Stomach (tissue), 9 donors: ENCODE data around the gene ONECUT2. TPM values are rescaled to one million over a fixed set of nuclear protein-coding genes. Genes with fewer than 3 reads are reported as not detected.

Experiments used
- DNase-seq, 2 donors: peaks; one replicate each; pipeline versions ENCODE4 v3.0.0 to v3.0.0-alpha.2; 2013 to 2019
- H3K27ac ChIP-seq, 5 donors: fragments of 200-600 bp in 4 of 5; sonication (generic) in 4 of 5; one replicate each; pipeline ENCODE4 v1.5.1; 2013 to 2019; ENCODE audit warnings: mild to moderate bottlenecking in 1 of 5, moderate library complexity in 1 of 5
- H3K27me3 ChIP-seq, 3 donors: fragments of 200-600 bp; sonication (generic); one replicate each; pipeline ENCODE4 v1.5.1; 2017 to 2019; ENCODE audit warnings: mixed run types in 1 of 3
- H3K36me3 ChIP-seq, 4 donors: fragments of 200-600 bp; sonication (generic); 1 replicate in 3 of 4; 2 replicates in 1 of 4; pipeline ENCODE4 v1.5.1; 2016 to 2019
- H3K4me1 ChIP-seq, 4 donors: fragments of 200-600 bp; sonication (generic); one replicate each; pipeline ENCODE4 v1.5.1; 2016 to 2019
- H3K4me3 ChIP-seq, 4 donors: fragments of 200-600 bp; sonication (generic) in 3 of 4; one replicate each; pipeline ENCODE4 v1.5.1; 2016 to 2019; ENCODE audit warnings: mild to moderate bottlenecking in 1 of 4
- H3K9me3 ChIP-seq, 4 donors: fragments of 200-600 bp; sonication (generic); one replicate each; pipeline ENCODE4 v1.5.1; 2016 to 2019
- EP300 ChIP-seq: sonication (generic); formaldehyde crosslinking; IDR thresholded peaks from one replicate; pipeline ENCODE4 v1.6.1; 2017; ENCODE audit warnings: antibody characterized with exemption
- POLR2A ChIP-seq, 4 donors: fragments of 450-650 bp; IDR thresholded peaks; one replicate each; pipeline ENCODE4 v1.6.1; 2016; ENCODE audit warnings: antibody characterized with exemption in 4 of 4, control low read depth in 2 of 4, mild to moderate bottlenecking in 1 of 4, moderate library complexity in 1 of 4
- POLR2AphosphoS5 ChIP-seq, 3 donors: sonication (generic); formaldehyde crosslinking; IDR thresholded peaks; one replicate each; pipeline ENCODE4 v1.6.1; 2016; ENCODE audit warnings: antibody characterized with exemption in 3 of 3
- WGBS, 5 donors: extraction: QIAGEN DNeasy Blood & Tissue Kit in 3 of 5; methylation state at CpG; one replicate each; pipeline versions ENCODE4 v1.1.5 to v1.1.7; 2013 to 2018; 5-methylcytosine and 5-hydroxymethylcytosine counted together
- intact Hi-C: fragments of 100-400 bp; cut with DNase I; formaldehyde crosslinking; loops from one replicate; pipeline ENCODE4 v1.15.1; 2023; ENCODE audit warnings: low total_unique reads
- polyA plus RNA-seq, 3 donors: library from polyadenylated mRNA; stranded (reverse); fragments of 200-250 nt; gene quantifications; one replicate each; pipeline ENCODE4 v1.2.3, GENCODE V29; 2013
- total RNA-seq, 5 donors: library from RNA; depleted of rRNA; stranded (reverse); fragments of >200 nt; gene quantifications; one replicate each; pipeline versions ENCODE4 v1.1.0 to v1.2.3, GENCODE V29; 2014 to 2016
- TF ChIP-seq, protein P1 (sequence below), 7 experiments: fragments of 450-650 bp in 4 of 7; fragments of 200-600 bp in 3 of 7; sonication (generic) in 3 of 7; IDR thresholded peaks; one replicate each; pipeline ENCODE4 v1.5.1; 2016 to 2019; ENCODE audit warnings: antibody characterized with exemption in 7 of 7, control low read depth in 2 of 7, mild to moderate bottlenecking in 1 of 7
- donor health status: healthy with polysubstance abuse.
- donor health status: Bipolar disorder and iron deficiency.
- donor health status: healthy.

Gene ONECUT2
- total and polyA plus RNA-seq, 8 donors, result under 0.01 to 0.37 (median 0.07) TPM; not detected in 4

DNA sequence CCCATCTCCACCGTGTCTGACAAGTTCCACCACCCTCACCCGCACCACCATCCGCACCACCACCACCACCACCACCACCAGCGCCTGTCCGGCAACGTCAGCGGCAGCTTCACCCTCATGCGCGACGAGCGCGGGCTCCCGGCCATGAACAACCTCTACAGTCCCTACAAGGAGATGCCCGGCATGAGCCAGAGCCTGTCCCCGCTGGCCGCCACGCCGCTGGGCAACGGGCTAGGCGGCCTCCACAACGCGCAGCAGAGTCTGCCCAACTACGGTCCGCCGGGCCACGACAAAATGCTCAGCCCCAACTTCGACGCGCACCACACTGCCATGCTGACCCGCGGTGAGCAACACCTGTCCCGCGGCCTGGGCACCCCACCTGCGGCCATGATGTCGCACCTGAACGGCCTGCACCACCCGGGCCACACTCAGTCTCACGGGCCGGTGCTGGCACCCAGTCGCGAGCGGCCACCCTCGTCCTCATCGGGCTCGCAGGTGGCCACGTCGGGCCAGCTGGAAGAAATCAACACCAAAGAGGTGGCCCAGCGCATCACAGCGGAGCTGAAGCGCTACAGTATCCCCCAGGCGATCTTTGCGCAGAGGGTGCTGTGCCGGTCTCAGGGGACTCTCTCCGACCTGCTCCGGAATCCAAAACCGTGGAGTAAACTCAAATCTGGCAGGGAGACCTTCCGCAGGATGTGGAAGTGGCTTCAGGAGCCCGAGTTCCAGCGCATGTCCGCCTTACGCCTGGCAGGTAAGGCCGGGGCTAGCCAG is 1.2 kb downstream of the ONECUT2 start:
- Histone ChIP-seq H3K9me3 (peaks cover 0 to 30% (median 0%) of the 10 kb centered on the region in 4 donors), H3K4me3 (peak overlapping the region in 3 of 4 donors; percentile 41 to 63 (median 50)), H3K27me3 (peaks cover 57 to 99% (median 96%) of the 10 kb centered on the region in 3 donors), H3K4me1 (peaks cover 53 to 77% (median 69%) of the 10 kb centered on the region in 4 donors), H3K27ac (no peak overlapping the region), H3K36me3 (no peaks in the 10 kb centered on the region)
- peak in 1 of 2 donors; percentile 9 for DNase-seq
- intact Hi-C loops, result no loop called here
- TF ChIP-seq POLR2AphosphoS5 (IDR thresholded peaks at IDR 0.05) (no peak), EP300 (no peak), POLR2A (IDR thresholded peaks at IDR 0.05) (no peak)
- TF ChIP-seq, protein P1, sequence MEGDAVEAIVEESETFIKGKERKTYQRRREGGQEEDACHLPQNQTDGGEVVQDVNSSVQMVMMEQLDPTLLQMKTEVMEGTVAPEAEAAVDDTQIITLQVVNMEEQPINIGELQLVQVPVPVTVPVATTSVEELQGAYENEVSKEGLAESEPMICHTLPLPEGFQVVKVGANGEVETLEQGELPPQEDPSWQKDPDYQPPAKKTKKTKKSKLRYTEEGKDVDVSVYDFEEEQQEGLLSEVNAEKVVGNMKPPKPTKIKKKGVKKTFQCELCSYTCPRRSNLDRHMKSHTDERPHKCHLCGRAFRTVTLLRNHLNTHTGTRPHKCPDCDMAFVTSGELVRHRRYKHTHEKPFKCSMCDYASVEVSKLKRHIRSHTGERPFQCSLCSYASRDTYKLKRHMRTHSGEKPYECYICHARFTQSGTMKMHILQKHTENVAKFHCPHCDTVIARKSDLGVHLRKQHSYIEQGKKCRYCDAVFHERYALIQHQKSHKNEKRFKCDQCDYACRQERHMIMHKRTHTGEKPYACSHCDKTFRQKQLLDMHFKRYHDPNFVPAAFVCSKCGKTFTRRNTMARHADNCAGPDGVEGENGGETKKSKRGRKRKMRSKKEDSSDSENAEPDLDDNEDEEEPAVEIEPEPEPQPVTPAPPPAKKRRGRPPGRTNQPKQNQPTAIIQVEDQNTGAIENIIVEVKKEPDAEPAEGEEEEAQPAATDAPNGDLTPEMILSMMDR (IDR thresholded peaks at IDR 0.05), result no peak
- WGBS, 5 donors, result 5 to 10% (median 9%) methylated on average over 41 to 62 of the region's 62 CpGs

DNA sequence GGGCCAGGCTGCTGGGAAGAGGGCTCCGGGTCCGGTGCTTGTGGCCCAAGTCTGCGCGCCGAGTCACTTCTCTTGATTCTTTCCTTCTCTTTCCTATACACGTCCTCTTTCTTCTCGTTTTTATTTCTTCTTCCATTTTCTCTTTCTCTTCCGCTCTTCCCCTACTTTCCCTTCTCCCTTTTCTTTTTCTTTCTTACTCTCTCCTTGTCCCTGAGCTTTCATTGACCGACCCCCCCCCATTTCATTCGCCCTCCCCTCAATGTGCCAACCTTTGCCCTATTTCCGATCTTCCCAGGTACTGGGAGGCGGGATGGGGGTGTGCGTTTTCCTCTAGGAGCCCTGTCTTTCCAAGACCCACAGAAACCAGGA is 1.8 kb downstream of the ONECUT2 start:
- no peak for DNase-seq
- Histone ChIP-seq H3K36me3 (no peaks in the 10 kb centered on the region), H3K9me3 (peaks cover 0 to 32% (median 0%) of the 10 kb centered on the region in 4 donors), H3K27me3 (peaks cover 57 to 99% (median 96%) of the 10 kb centered on the region in 3 donors), H3K27ac (no peak overlapping the region), H3K4me3 (peak overlapping the region in 1 of 4 donors; percentile 41), H3K4me1 (peaks cover 54 to 81% (median 72%) of the 10 kb centered on the region in 4 donors)
- intact Hi-C loops, result no loop called here
- WGBS, 5 donors, result 2 to 17% (median 7%) methylated on average over 13 of the region's 13 CpGs
- no peak for TF ChIP-seq POLR2AphosphoS5 (IDR thresholded peaks at IDR 0.05)
- no peak for TF ChIP-seq EP300

DNA sequence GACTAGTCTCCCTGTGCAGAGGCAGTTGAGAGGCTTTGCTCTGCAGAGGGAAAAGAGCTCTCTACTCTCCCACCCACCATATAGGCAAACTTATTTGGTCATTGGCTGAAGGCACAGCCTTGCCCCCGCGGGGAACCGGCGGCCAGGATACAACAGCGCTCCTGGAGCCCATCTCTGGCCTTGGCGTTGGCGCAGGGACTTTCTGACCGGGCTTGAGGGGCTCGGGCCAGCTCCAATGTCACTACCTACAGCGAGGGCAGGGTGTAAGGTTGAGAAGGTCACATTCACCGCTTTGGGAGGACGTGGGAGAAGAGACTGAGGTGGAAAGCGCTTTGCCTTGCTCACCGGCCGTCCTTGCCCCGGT is 2.2 kb downstream of the ONECUT2 start:
- 3 to 11% (median 4%) methylated on average over 9 to 16 of the region's 16 CpGs for WGBS, 5 donors
- DNase-seq, result peak in 1 of 2 donors; percentile 17
- TF ChIP-seq, protein P1 (IDR thresholded peaks at IDR 0.05), result no peak
- TF ChIP-seq EP300 (no peak), POLR2AphosphoS5 (IDR thresholded peaks at IDR 0.05) (no peak), POLR2A (IDR thresholded peaks at IDR 0.05) (no peak)
- intact Hi-C loops, result no loop called here
- H3K9me3 ChIP-seq, result peaks cover 0 to 32% (median 0%) of the 10 kb centered on the region in 4 donors
- peak overlapping the region in 3 of 4 donors; percentile 19 to 41 (median 26) for H3K4me3 ChIP-seq
- no peaks in the 10 kb centered on the region for H3K36me3 ChIP-seq
- H3K27me3 ChIP-seq, result peaks cover 57 to 99% (median 93%) of the 10 kb centered on the region in 3 donors
- no peak overlapping the region for H3K27ac ChIP-seq
- peaks cover 54 to 81% (median 72%) of the 10 kb centered on the region in 4 donors for H3K4me1 ChIP-seq

DNA sequence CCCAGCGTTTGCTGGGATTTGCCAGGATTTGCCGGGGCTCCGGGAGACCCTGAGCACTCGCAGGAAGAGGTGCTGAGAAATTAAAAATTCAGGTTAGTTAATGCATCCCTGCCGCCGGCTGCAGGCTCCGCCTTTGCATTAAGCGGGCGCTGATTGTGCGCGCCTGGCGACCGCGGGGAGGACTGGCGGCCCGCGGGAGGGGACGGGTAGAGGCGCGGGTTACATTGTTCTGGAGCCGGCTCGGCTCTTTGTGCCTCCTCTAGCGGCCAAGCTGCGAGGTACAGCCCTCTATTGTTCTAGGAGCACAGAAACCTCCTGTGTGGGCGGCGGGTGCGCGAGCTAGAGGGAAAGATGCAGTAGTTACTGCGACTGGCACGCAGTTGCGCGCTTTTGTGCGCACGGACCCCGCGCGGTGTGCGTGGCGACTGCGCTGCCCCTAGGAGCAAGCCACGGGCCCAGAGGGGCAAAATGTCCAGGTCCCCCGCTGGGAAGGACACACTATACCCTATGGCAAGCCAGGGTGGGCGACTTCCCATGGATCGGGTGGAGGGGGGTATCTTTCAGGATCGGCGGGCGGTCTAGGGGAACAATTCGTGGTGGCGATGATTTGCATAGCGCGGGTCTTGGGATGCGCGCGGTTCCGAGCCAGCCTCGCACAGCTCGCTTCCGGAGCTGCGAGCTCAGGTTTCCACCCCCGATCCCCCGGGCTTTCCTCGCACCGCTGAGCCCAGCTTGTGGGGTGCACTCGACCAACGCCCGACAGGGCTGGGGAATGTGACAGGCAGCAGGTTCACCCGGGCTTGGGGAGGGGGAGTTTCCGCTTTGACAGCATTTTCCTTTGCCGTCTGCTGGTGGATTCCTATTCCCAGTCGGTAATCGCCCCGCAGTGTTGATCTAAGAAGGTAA is 2.8 kb downstream of the ONECUT2 start:
- 1 to 4% (median 2%) methylated on average over 38 to 72 of the region's 72 CpGs for whole genome bisulfite sequencing, 5 donors
- no peak for TF ChIP-seq EP300
- TF ChIP-seq, protein P1 (IDR thresholded peaks at IDR 0.05), result peak in 4 of 7 experiments; percentile 8 to 38 (median 14)
- Histone ChIP-seq H3K27ac (no peak overlapping the region), H3K4me1 (peaks cover 54 to 81% (median 72%) of the 10 kb centered on the region in 4 donors), H3K36me3 (no peaks in the 10 kb centered on the region), H3K4me3 (peak overlapping the region; percentile 13 to 41 (median 22)), H3K9me3 (peaks cover 0 to 32% (median 0%) of the 10 kb centered on the region in 4 donors), H3K27me3 (peaks cover 57 to 99% (median 92%) of the 10 kb centered on the region in 3 donors)
- intact Hi-C loops, result no loop called here
- peak in 1 of 2 donors; percentile 84 for DNase-seq
